Neural cell (in vitro differentiated cells): ENCODE data around the gene ANTXR2.

Experiments
- CTCF ChIP-seq: fragments of 450-650 bp; IDR thresholded peaks from 2 replicates; pipeline ENCODE4 v1.5.1; 2014; ENCODE audit warnings: antibody characterized with exemption, mild to moderate bottlenecking, moderate library complexity; ENCODE audit not compliant: poor library complexity, severe bottlenecking
- EZH2 ChIP-seq: fragments of 200-600, 300-800 bp; shearing (Covaris generic), sonication (generic); IDR thresholded peaks from 2 replicates; pipeline ENCODE4 v1.6.1; 2014; ENCODE audit warnings: antibody characterized with exemption, low read length, borderline replicate concordance, mild to moderate bottlenecking; ENCODE audit not compliant: insufficient read depth, poor library complexity, severe bottlenecking
- MXI1 ChIP-seq: fragments of 450-650 bp; conservative IDR thresholded peaks from 2 replicates; pipeline ENCODE4 v1.6.1; 2014; ENCODE audit warnings: antibody characterized with exemption, mild to moderate bottlenecking; ENCODE audit not compliant: poor library complexity, severe bottlenecking
- POLR2AphosphoS5 ChIP-seq: IDR thresholded peaks from 2 replicates; pipeline ENCODE4 v1.6.1; 2012
- RAD21 ChIP-seq: fragments of 450-650 bp; conservative IDR thresholded peaks from 2 replicates; pipeline ENCODE4 v1.6.1; 2014; ENCODE audit warnings: antibody characterized with exemption, mild to moderate bottlenecking, moderate library complexity
- TAF1 ChIP-seq: IDR thresholded peaks from 2 replicates; pipeline ENCODE4 v1.6.1; 2012; ENCODE audit warnings: low read depth
- TF ChIP-seq, protein P1 (sequence below): IDR thresholded peaks from 2 replicates; pipeline ENCODE4 v1.6.1; 2012; ENCODE audit warnings: borderline replicate concordance

DNA sequence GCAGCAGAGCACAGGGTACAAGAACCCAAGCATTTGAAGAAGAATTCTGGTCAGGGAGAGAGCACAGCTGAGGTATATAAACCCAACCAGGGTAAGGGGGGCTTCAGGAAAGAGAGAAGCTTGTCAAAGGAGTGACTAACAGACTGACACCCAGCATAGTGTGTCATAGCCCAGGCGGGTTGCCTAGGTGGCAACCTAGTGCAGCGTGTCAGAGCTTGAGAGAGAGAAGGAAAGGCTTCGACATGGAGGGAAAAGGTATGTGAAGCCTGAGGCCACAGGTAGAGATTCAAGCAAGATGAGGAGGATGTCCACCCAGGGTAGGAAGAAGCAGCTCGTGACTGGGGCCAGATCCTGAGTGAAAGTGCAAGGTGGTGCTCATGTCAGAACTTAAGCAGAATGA is 8.5 kb upstream of the ANTXR2 start:
- no peak for TF ChIP-seq CTCF
- TF ChIP-seq TAF1, result no peak
- TF ChIP-seq POLR2AphosphoS5, result no peak
- TF ChIP-seq RAD21, result no peak
- TF ChIP-seq, protein P1, sequence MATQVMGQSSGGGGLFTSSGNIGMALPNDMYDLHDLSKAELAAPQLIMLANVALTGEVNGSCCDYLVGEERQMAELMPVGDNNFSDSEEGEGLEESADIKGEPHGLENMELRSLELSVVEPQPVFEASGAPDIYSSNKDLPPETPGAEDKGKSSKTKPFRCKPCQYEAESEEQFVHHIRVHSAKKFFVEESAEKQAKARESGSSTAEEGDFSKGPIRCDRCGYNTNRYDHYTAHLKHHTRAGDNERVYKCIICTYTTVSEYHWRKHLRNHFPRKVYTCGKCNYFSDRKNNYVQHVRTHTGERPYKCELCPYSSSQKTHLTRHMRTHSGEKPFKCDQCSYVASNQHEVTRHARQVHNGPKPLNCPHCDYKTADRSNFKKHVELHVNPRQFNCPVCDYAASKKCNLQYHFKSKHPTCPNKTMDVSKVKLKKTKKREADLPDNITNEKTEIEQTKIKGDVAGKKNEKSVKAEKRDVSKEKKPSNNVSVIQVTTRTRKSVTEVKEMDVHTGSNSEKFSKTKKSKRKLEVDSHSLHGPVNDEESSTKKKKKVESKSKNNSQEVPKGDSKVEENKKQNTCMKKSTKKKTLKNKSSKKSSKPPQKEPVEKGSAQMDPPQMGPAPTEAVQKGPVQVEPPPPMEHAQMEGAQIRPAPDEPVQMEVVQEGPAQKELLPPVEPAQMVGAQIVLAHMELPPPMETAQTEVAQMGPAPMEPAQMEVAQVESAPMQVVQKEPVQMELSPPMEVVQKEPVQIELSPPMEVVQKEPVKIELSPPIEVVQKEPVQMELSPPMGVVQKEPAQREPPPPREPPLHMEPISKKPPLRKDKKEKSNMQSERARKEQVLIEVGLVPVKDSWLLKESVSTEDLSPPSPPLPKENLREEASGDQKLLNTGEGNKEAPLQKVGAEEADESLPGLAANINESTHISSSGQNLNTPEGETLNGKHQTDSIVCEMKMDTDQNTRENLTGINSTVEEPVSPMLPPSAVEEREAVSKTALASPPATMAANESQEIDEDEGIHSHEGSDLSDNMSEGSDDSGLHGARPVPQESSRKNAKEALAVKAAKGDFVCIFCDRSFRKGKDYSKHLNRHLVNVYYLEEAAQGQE, result no peak
- TF ChIP-seq EZH2, result no peak
- TF ChIP-seq MXI1, result no peak
